ENCODE measurements around the gene BBS12.

DNA sequence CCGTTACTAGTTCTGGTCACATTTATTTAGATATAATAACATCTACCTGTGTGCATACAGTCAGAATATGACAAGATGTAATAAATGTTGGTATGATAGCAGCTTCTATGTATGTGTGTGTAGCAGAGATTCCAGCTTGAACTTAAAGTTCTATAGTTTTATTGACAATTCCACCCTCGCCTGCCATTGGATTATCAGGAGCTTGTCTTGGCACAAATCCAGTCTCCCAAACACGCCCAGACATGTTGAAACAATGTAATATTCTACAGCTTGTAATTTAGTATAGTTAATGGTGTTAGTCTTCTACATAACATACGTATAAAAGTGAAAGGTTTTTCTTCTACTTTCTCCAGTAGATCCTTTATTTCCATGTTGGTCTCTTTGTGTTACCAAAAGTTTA lies 44.4 kb downstream of the BBS12 start:
- TF ChIP-seq, protein P1, sequence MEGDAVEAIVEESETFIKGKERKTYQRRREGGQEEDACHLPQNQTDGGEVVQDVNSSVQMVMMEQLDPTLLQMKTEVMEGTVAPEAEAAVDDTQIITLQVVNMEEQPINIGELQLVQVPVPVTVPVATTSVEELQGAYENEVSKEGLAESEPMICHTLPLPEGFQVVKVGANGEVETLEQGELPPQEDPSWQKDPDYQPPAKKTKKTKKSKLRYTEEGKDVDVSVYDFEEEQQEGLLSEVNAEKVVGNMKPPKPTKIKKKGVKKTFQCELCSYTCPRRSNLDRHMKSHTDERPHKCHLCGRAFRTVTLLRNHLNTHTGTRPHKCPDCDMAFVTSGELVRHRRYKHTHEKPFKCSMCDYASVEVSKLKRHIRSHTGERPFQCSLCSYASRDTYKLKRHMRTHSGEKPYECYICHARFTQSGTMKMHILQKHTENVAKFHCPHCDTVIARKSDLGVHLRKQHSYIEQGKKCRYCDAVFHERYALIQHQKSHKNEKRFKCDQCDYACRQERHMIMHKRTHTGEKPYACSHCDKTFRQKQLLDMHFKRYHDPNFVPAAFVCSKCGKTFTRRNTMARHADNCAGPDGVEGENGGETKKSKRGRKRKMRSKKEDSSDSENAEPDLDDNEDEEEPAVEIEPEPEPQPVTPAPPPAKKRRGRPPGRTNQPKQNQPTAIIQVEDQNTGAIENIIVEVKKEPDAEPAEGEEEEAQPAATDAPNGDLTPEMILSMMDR (IDR thresholded peaks at IDR 0.05), result no peak
- TF ChIP-seq POLR2A (IDR thresholded peaks at IDR 0.05), result no peak

Data from lower leg skin (tissue), 3 donors.